Panc1 (cell line): ENCODE measurements around the gene CRYBG1. TPM values are rescaled to one million over a fixed set of nuclear protein-coding genes. Genes with fewer than 3 reads are reported as not detected.

ENCODE experiments used
- ATAC-seq: fragments of 200-7000 bp; cut with Tn5 transposase; 2 replicates; pipeline ENCODE4 v1.9.1; 2020; ENCODE audit warnings: mild to moderate bottlenecking, moderate library complexity
- BruUV-seq: library from RNA; stranded (reverse); fragments of 400-500 nt; replicated peaks from 2 replicates; lab custom pipeline; 2021; lab: Mats Ljungman, UMichigan
- CTCF ChIA-PET: fragments of 300-600 bp; sonication (Branson Sonifier 250); formaldehyde crosslinking; loops from one replicate; lab custom pipeline; 2022; ENCODE audit warnings: antibody characterized with exemption; lab: Charles Lee
- POLR2A ChIA-PET: fragments of 300-600 bp; sonication (Branson Sonifier 250); formaldehyde crosslinking; loops from one replicate; lab custom pipeline; 2022; ENCODE audit warnings: antibody characterized with exemption; lab: Charles Lee
- DNase-seq: peaks from one replicate; pipeline ENCODE4 v3.0.0-alpha.2; 2010; ENCODE audit warnings: low read depth, low spot score
- H3K27ac ChIP-seq: 2 replicates; pipeline ENCODE4 v1.5.1; 2011; ENCODE audit warnings: mild to moderate bottlenecking, low read length, inconsistent platforms
- H3K27me3 ChIP-seq: fragments of 200-500 bp; sonication (Bioruptor generic); 2 replicates; pipeline ENCODE4 v1.6.0; 2014; ENCODE audit warnings: low read length, inconsistent platforms; ENCODE audit not compliant: control insufficient read depth, insufficient read depth
- H3K36me3 ChIP-seq: fragments of 200-500 bp; sonication (Bioruptor generic); 2 replicates; pipeline ENCODE4 v1.5.1; 2014; ENCODE audit warnings: inconsistent platforms, mild to moderate bottlenecking, low read length, moderate library complexity; ENCODE audit not compliant: control insufficient read depth, insufficient read depth
- H3K4me1 ChIP-seq: 2 replicates; pipeline ENCODE4 v1.5.1; 2011; ENCODE audit warnings: inconsistent platforms, mild to moderate bottlenecking, low read length, moderate library complexity; ENCODE audit not compliant: control insufficient read depth, insufficient read depth
- H3K4me3 ChIP-seq, 2 experiments: 2 replicates each; pipeline ENCODE4 v1.5.1; 2011 to 2012; ENCODE audit warnings: low read depth in 2 of 2, low read length in 2 of 2, mild to moderate bottlenecking in 2 of 2, inconsistent platforms in 1 of 2, moderate library complexity in 1 of 2
- H3K9me3 ChIP-seq: fragments of 200-500 bp; sonication (Bioruptor generic); 2 replicates; pipeline ENCODE4 v1.5.1; 2014; ENCODE audit warnings: low read depth, mild to moderate bottlenecking, inconsistent platforms, low read length, moderate library complexity; ENCODE audit not compliant: control insufficient read depth, insufficient read depth
- CTCF ChIP-seq: fragments of 450-650 bp; IDR thresholded peaks from 2 replicates; pipeline ENCODE4 v1.5.1; 2017; ENCODE audit warnings: mild to moderate bottlenecking
- POLR2AphosphoS5 ChIP-seq: IDR thresholded peaks from 2 replicates; pipeline ENCODE4 v1.6.1; 2012; ENCODE audit warnings: mild to moderate bottlenecking, low read depth, low read length, moderate library complexity
- REST ChIP-seq, 2 experiments: IDR thresholded peaks; 2 replicates each; pipeline ENCODE4 v1.6.1; 2011 to 2012; ENCODE audit warnings: low read depth in 2 of 2, control low read depth in 1 of 2, low read length in 1 of 2, mild to moderate bottlenecking in 1 of 2, moderate library complexity in 1 of 2; ENCODE audit not compliant: insufficient read depth in 1 of 2
- SIN3A ChIP-seq: IDR thresholded peaks from 2 replicates; pipeline ENCODE4 v1.6.1; 2012; ENCODE audit warnings: low read depth, mild to moderate bottlenecking, low read length, moderate library complexity, borderline replicate concordance; ENCODE audit not compliant: insufficient read depth
- TCF7L2 ChIP-seq: IDR thresholded peaks from 2 replicates; pipeline ENCODE4 v1.6.1; 2011; ENCODE audit warnings: mild to moderate bottlenecking, low read depth, low read length, inconsistent platforms
- in situ Hi-C: cut with HindIII; loops from 2 replicates; pipeline ENCODE4 v1.10.0; 2016; ENCODE audit warnings: low sequenced_read_pairs, low pct_unique_long_range_greater_than_20kb
- intact Hi-C: fragments of 100-400 bp; cut with micrococcal nuclease; formaldehyde crosslinking; loops from one replicate; pipeline ENCODE4 v1.10.0; 2022; ENCODE audit not compliant: unreplicated experiment
- total RNA-seq: library from RNA; stranded (reverse); gene quantifications from one replicate; pipeline ENCODE4 v1.2.1, GENCODE V29; 2021; ENCODE audit not compliant: unreplicated experiment

CRYBG1 gene
- total RNA-seq, 1 experiment from 2014 or later = 32.3 TPM

- intact Hi-C loops (no loop called here), in situ Hi-C loops (no loop called here)
- Histone ChIP-seq H3K4me1 (no peaks in the 10 kb centered on the region), H3K9me3 (no peaks in the 10 kb centered on the region), H3K4me3 (no peak overlapping the region), H3K36me3 (no peaks in the 10 kb centered on the region), H3K27me3 (no peaks in the 10 kb centered on the region), H3K27ac (no peak overlapping the region)
- no peak for DNase-seq
- no peak for ATAC-seq
- ChIA-PET CTCF (no interaction called here), POLR2A (no interaction called here)
- BruUV-seq = no TSS peak
- TF ChIP-seq POLR2AphosphoS5 (no peak), SIN3A (no peak), REST (IDR thresholded peaks at IDR 0.05; ENCODE audit: insufficient read depth in 1 of 2, low read depth in 2 of 2, low read length in 1 of 2) (no peak), TCF7L2 (no peak), CTCF (no peak)
Measured at GRCh38 chr6:106618324-106618723, 257.8 kb downstream of the CRYBG1 start.

- Histone ChIP-seq H3K27me3 (no peaks in the 10 kb centered on the region), H3K9me3 (no peaks in the 10 kb centered on the region), H3K27ac (no peak overlapping the region), H3K4me3 (no peak overlapping the region), H3K36me3 (no peaks in the 10 kb centered on the region), H3K4me1 (no peaks in the 10 kb centered on the region)
- in situ Hi-C loops = no loop called here
- DNase-seq = no peak
- intact Hi-C loops = no loop called here
- TF ChIP-seq SIN3A (no peak), TCF7L2 (no peak), REST (IDR thresholded peaks at IDR 0.05; ENCODE audit: insufficient read depth in 1 of 2, low read depth in 2 of 2, low read length in 1 of 2) (no peak), POLR2AphosphoS5 (no peak), CTCF (no peak)
- ATAC-seq = no peak
- POLR2A ChIA-PET = no interaction called here
- BruUV-seq = no TSS peak
- CTCF ChIA-PET = no interaction called here
Measured at GRCh38 chr6:106619223-106619622, 258.7 kb downstream of the CRYBG1 start.
